GM12872 (cell line): ENCODE results near the gene BRSK2.

ENCODE experiments used
- CTCF ChIP-seq: IDR thresholded peaks from 3 replicates; pipeline ENCODE4 v1.5.1; 2011; ENCODE audit warnings: low read depth, mild to moderate bottlenecking, low read length, moderate library complexity; ENCODE audit not compliant: insufficient read depth

The BRSK2 gene

GRCh38 chr11:1345737-1346513 lies 43.8 kb upstream of the BRSK2 start:
- no peak for TF ChIP-seq CTCF

- TF ChIP-seq CTCF: no peak
Measured at GRCh38 chr11:1346669-1347390, 42.9 kb upstream of the BRSK2 start.

GRCh38 chr11:1348146-1348795 lies 41.5 kb upstream of the BRSK2 start:
- no peak for TF ChIP-seq CTCF

GRCh38 chr11:1348796-1349326 lies 40.9 kb upstream of the BRSK2 start:
- TF ChIP-seq CTCF: no peak

- no peak for TF ChIP-seq CTCF
Measured at GRCh38 chr11:1349327-1350041, 40.2 kb upstream of the BRSK2 start.

GRCh38 chr11:1350086-1350725 lies 39.5 kb upstream of the BRSK2 start:
- no peak for TF ChIP-seq CTCF
